Activated T-cell treated with anti-CD3 and anti-CD28 coated beads for 4 hours (primary cell): Measurements from ENCODE around the gene TGFBRAP1.
"Not testable (repeated sequence)": the region's sequence is repeated elsewhere in the genome, so short reads cannot be mapped to it uniquely, and the experiment has no call there.

Experiments used
- DNase-seq: peaks from one replicate; pipeline ENCODE4 v3.0.0-alpha.2; 2020

Gene TGFBRAP1

DNA sequence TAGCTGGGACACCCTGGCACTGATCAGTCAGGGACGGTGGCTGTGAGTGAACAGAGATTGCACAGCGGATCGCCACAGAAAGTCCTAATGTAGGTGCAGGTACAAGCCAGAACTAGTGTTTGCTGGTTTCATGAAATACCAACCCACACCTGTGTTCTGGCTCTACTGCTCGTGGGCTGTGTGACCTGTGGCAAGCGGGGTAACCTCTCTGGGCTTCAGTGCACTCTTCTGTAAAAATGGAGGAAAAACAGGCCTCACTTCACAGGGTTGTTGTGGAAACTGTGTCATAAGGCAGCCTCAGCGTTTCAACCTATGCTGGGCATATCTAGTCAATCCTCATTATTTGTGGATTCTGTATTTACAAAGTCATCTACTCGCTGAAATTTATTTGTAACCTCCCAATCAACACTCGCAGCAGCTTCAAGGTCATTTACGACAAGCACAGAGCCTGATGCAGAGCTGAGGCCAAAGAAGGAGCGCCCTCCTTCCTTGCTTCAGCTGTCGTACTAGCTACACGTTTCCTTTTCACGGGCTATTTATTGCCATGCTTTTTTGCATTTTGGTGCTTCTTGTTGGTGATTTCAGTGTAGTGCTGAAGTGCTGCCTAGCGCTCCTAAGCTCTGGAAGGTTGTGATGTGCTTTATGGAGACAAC, 58.0 kb downstream of the TGFBRAP1 start:
- DNase-seq, result no peak

GRCh38 chr2:105269426-105269825, 60.1 kb downstream of the TGFBRAP1 start:
- DNase-seq, result no peak

- no peak for DNase-seq
Observed at GRCh38 chr2:105262651-105263091, 66.9 kb downstream of the TGFBRAP1 start.

GRCh38 chr2:105261061-105261460, 68.5 kb downstream of the TGFBRAP1 start:
- DNase-seq, result no peak

GRCh38 chr2:105258835-105259350, 70.6 kb downstream of the TGFBRAP1 start:
- no peak for DNase-seq

- no peak for DNase-seq
Observed at GRCh38 chr2:105257981-105258380, 71.6 kb downstream of the TGFBRAP1 start.

DNA sequence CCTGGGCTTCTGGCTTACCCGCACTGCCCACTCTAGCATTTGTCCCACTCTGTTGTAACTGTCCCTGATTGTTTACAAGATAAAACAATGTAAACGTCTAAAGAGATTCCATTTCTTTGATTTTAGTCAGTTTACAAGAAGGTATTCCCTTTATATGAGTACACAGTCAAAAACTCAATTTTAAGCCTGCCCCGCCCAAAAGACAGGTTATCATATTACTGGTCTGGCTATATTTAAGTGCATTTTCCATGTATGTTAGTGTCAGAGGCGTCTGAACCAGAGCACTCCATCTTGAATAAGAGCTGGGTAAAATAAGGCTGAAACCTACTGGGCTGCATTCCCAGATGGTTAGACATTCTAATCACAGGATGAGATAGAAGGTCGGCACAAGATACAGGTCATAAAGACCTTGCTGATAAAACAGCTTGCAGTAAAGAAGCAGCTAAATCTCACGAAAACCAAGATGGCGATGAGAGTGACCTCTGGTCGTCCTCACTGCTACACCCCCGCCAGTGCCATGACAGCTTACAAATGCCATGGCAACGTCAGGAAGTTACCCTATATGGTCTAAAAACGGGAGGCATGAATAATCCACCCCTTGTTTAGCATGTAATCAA, 73.0 kb downstream of the TGFBRAP1 start:
- no peak for DNase-seq

DNA sequence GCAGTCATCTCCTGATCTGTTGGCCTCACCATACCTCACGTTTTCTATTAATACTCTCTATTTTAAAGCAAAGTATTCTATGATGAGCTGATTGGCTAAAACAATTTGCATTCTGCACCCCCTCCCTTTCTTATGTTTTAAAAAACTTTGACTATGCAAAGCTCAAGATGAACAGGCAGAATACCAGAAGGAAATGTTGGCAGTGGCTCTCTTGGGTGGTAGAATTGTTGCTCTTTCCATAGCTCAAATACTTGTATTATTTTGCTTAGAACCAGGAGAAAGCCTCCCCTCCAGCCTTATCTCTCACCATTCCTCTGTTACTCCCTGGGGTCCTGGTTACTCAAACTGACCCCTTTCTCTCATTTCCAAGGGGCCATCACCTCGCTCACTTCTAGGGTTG, 73.6 kb downstream of the TGFBRAP1 start:
- no peak for DNase-seq

DNA sequence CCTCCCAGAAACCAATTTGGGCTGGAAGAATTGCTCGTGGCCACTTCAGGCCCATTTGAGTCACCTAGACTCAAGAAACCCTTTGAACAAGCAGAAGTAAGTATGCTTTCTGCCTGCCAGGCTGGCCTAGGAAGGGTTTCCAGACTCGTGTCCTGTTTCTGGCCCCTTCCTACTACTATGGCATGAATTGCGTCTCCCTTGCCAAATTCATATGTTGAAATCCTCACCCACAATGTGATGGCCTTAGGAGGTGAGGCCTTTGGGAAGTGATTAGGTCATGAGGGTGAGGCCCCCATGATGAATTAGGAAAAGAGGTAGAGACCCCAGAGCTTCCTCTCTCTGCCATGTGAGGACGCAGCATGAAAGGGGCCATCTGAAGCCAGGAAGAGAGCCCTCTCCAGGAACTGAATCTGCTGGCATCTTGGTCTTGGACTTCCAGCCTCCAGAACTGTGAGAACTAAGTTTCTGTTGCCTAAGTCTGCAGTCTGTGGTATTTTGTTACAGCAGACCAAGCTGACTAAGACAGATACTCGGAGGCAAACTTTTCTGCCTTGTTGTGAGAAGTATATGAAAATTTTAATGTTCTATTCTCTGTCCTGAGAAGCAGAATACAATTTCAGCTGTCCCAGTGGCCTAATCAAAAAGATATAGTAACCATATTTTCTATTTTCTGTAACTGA, 74.9 kb downstream of the TGFBRAP1 start:
- no peak for DNase-seq

DNA sequence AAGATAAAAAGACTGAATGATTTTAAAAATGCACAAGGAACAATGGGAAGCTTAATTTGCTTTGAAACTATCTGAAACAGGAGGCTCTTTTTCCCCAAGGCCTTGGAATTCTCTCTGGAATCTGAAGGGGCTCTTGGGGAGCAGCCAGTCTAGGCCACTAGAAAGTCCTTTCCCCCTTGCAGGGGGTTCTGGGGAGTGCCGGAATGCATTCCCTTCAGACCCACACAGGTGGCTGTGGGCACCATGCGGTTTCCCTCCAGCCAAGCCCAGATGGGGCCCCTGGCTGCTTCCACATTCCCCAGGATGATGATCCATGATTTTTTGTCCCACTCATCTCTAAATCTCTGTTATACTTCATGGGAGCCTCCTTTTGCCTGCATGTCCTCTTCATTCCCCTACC, 77.3 kb downstream of the TGFBRAP1 start:
- no peak for DNase-seq

DNA sequence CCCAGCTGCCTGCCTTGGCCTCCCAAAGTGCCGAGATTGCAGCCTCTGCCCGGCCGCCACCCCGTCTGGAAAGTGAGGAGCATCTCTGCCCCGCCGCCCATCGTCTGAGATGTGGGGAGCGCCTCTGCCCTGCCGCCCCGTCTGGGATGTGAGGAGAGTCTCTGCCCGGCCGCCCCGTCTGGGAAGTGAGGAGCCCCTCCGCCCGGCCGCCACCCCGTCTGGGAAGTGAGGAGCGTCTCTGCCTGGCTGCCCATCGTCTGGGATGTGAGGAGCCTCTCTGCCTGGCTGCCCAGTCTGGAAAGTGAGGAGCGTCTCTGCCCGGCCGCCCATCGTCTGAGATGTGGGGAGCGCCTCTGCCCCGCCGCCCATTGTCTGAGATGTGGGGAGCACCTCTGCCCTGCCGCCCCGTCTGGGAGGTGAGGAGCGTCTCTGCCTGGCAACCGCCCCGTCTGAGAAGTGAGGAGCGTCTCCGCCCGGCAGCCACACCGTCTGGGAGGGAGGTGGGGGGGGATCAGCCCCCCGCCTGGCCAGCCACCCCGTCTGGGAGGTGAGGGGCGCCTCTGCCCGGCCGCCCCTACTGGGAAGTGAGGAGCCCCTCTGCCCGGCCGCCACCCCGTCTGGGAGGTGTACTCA, 78.4 kb downstream of the TGFBRAP1 start:
- not testable (repeated sequence) for DNase-seq

GRCh38 chr2:105249891-105250290, 79.6 kb downstream of the TGFBRAP1 start:
- no peak for DNase-seq

DNA sequence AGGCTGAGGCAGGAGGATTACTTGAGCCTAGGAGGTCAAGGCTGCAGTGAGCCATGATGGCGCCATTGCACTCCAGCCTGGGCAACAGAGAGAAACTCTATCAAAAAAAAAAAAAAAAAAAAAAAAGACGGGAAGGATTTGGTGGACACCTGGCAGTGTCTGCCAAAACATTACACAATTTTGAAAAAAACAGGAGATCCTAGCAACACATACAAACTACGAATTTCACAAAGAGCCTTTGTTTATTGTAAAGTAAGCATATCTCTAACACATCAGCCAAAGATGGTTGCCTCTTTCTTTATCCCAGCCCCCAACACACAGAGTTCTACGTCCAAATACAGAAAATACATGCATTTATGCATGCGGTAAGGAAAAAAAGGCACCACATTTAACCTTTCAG, 80.4 kb downstream of the TGFBRAP1 start:
- no peak for DNase-seq

- no peak for DNase-seq
Observed at GRCh38 chr2:105248316-105249070, 81.0 kb downstream of the TGFBRAP1 start.

DNA sequence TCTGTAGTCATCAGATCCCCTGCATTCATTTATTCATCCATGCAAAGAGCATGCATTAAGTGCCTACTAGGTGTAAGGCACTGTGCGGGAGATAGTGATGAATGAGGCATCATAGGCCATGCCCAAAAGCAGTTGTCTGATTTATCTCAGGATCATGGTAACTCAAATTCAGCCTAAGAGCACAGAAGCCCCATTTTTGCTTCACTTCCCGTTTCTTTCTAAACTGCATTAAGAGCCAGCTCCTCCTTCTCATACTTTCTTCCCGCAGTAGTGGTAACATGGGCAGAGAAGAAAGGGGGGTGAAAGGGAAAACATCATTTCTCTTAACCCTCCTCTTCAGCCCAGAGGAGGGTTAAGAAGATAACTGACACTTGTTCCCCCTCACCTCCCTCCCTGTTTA, 85.1 kb downstream of the TGFBRAP1 start:
- no peak for DNase-seq

GRCh38 chr2:105243961-105244360, 85.6 kb downstream of the TGFBRAP1 start:
- DNase-seq, result no peak

DNA sequence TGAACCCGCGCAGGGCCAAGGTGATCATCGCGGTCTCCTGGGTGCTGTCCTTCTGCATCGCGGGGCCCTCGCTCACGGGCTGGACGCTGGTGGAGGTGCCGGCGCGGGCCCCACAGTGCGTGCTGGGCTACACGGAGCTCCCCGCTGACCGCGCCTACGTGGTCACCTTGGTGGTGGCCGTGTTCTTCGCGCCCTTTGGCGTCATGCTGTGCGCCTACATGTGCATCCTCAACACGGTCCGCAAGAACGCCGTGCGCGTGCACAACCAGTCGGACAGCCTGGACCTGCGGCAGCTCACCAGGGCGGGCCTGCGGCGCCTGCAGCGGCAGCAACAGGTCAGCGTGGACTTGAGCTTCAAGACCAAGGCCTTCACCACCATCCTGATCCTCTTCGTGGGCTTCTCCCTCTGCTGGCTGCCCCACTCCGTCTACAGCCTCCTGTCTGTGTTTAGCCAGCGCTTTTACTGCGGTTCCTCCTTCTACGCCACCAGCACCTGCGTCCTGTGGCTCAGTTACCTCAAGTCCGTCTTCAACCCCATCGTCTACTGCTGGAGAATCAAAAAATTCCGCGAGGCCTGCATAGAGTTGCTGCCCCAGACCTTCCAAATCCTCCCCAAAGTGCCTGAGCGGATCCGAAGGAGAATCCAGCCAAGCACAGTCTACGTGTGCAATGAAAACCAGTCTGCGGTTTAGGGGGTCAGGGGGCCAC, 87.1 kb downstream of the TGFBRAP1 start:
- no peak for DNase-seq

- DNase-seq, result no peak
Observed at GRCh38 chr2:105241443-105241842, 88.1 kb downstream of the TGFBRAP1 start, which contains the start of gene GPR45. Gene GPR45, plus strand, starts transcription at chr2:105241743. Its CDS starts 116 bp downstream, at chr2:105241859.

DNA sequence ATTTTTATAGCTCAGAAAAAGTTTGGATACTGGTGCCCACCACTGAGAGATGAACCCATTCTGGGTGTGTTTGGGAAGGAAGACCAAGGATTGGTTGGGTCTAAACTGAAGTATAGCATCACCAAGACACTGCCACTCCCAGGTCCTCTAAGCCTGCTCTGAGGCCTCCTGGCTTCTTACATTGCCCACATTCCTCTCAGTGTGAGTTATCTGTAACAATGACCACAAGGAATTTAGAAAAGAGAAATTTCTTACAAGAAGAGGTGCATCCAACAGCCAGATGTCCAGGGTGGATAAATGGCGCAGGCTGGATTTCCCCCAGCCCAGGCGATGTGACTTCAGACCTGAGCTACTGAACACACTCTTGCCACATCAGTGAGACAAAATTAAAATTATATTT, 89.6 kb downstream of the TGFBRAP1 start:
- no peak for DNase-seq

GRCh38 chr2:105238664-105239240, 90.8 kb downstream of the TGFBRAP1 start:
- DNase-seq, result no peak

DNA sequence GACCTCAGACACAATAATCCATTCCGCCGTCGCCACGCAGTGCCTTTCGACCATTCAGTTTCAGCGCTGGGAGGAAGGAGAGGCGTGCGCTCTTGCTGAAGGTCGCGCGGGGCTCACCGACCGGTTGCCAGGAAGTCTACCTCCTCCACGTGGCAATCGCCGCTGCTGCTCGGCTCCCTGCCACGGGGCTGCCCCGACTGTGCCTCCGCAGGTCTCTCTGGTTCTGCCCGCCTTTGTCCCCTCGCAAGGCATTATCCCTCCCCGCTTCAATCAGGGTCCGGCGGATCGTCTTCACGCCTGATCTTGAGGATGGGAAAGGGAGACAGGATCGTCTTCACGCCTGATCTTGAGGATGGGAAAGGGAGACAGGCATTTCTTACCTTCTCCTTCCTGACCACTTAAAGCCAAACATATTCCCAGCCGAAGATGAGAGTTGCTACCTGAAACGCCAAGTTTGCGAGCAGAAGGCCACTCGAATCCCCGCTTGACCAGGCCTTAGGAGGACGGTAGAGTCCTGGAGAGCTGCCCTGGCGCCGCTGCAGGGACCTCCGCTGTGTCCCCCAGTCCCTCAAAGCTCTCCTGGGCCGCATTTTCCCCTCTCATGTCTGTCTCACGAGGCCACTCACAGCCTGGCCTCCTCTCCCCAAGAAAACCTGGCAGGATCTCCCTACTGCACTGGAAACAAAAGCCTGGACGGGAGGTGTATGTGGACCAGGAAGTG, 92.3 kb downstream of the TGFBRAP1 start:
- no peak for DNase-seq
